ACC112 (cell line): Measurements from ENCODE around the gene CXCL9.
"Not testable (repeated sequence)": the region's sequence is repeated elsewhere in the genome, so short reads cannot be mapped to it uniquely, and the experiment has no call there.

Source experiments
- H2AFZ ChIP-seq: fragments of 200-600 bp; sonication (generic); one replicate; pipeline ENCODE4 v1.6.0; 2017; ENCODE audit warnings: antibody characterized with exemption, low read length; ENCODE audit not compliant: unreplicated experiment
- H3K27ac ChIP-seq: fragments of 200-600 bp; sonication (generic); 2 replicates; pipeline ENCODE4 v1.5.1; 2014; ENCODE audit warnings: low read depth, mild to moderate bottlenecking, antibody characterized with exemption, low read length, moderate library complexity
- H3K27me3 ChIP-seq: fragments of 200-600 bp; sonication (generic); 2 replicates; pipeline ENCODE4 v1.6.1; 2014; ENCODE audit warnings: mild to moderate bottlenecking, antibody characterized with exemption, low read length, moderate library complexity, mixed read lengths; ENCODE audit not compliant: insufficient read depth
- H3K36me3 ChIP-seq: fragments of 200-600 bp; sonication (generic); 2 replicates; pipeline ENCODE4 v1.6.1; 2016; ENCODE audit warnings: mild to moderate bottlenecking, antibody characterized with exemption, low read length, moderate library complexity, mixed read lengths; ENCODE audit not compliant: insufficient read depth
- H3K4me1 ChIP-seq: fragments of 200-600 bp; sonication (generic); one replicate; pipeline ENCODE4 v1.6.1; 2016; ENCODE audit warnings: low read length, mixed read lengths; ENCODE audit not compliant: insufficient read depth, unreplicated experiment, control insufficient read depth
- H3K4me3 ChIP-seq: fragments of 200-600 bp; sonication (generic); 2 replicates; pipeline ENCODE4 v1.5.1; 2014; ENCODE audit warnings: mild to moderate bottlenecking, low read depth, low read length
- H3K79me2 ChIP-seq: fragments of 200-600 bp; sonication (generic); one replicate; pipeline ENCODE4 v1.6.0; 2016; ENCODE audit warnings: low read length; ENCODE audit not compliant: control insufficient read depth, unreplicated experiment, insufficient read depth

CXCL9 gene

GRCh38 chr4:76012388-76012801 lies 5.1 kb upstream of the CXCL9 start:
- H3K4me3 ChIP-seq, result peak overlapping the region; percentile 57
- H3K27ac ChIP-seq, result peak overlapping the region; percentile 80
- H3K36me3 ChIP-seq, result no peaks in the 10 kb centered on the region
- H3K27me3 ChIP-seq, result no peaks in the 10 kb centered on the region
- peak overlapping the region; percentile 61 for H2AFZ ChIP-seq
- H3K79me2 ChIP-seq, result no peaks in the 10 kb centered on the region
- H3K4me1 ChIP-seq, result peaks cover 20% of the 10 kb centered on the region

DNA sequence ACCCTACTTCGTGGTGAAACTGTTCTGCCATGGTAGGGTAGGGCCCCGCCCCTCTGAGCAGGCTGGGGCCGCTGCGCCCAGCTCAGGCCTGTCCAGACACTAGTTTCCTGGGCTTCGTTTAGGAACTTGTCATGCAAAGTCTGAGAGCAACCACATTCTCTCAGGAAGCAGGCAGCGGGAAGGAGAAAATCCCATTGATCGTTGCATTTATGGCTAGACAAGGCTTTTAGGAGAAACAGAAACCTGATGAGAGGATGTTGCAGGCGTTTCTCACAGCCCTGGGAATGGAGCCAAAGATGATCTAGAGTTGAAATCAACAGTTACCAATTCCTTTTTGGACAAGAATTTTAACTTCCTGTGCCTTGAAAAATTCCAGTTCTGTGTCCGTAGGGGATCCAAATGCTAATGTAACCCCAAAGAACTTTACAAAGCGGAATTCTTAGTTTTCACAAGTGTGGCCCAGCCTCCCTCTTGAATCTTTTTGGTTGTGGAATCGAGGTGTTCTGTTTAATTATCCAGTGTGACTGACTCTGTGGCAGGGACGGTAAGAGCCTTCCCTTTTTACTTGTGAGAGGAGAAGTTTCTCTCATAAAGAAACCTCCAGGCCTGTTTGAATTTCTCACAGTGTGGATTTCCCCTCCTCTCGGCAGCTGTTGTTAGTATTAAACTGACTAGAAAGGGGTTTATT lies 4.5 kb upstream of the CXCL9 start:
- Histone ChIP-seq H3K36me3 (no peaks in the 10 kb centered on the region), H3K27ac (peak overlapping the region; percentile 80), H3K4me3 (peak overlapping the region; percentile 57), H2AFZ (peak overlapping the region; percentile 61), H3K79me2 (no peaks in the 10 kb centered on the region), H3K27me3 (no peaks in the 10 kb centered on the region), H3K4me1 (peaks cover 20% of the 10 kb centered on the region)

GRCh38 chr4:76011018-76011670 lies 3.8 kb upstream of the CXCL9 start:
- H3K27me3 ChIP-seq, result no peaks in the 10 kb centered on the region
- H3K79me2 ChIP-seq, result no peaks in the 10 kb centered on the region
- H3K27ac ChIP-seq, result peak overlapping the region; percentile 80
- H3K4me1 ChIP-seq, result peaks cover 20% of the 10 kb centered on the region
- no peaks in the 10 kb centered on the region for H3K36me3 ChIP-seq
- H2AFZ ChIP-seq, result peak overlapping the region; percentile 61
- peak overlapping the region; percentile 57 for H3K4me3 ChIP-seq

- Histone ChIP-seq H3K4me1 (peaks cover 20% of the 10 kb centered on the region), H2AFZ (no peak overlapping the region), H3K4me3 (no peak overlapping the region), H3K27me3 (no peaks in the 10 kb centered on the region), H3K79me2 (no peaks in the 10 kb centered on the region), H3K27ac (no peak overlapping the region), H3K36me3 (no peaks in the 10 kb centered on the region)
These were observed 3.3 kb upstream of the CXCL9 start for GRCh38 chr4:76010576-76010975.

DNA sequence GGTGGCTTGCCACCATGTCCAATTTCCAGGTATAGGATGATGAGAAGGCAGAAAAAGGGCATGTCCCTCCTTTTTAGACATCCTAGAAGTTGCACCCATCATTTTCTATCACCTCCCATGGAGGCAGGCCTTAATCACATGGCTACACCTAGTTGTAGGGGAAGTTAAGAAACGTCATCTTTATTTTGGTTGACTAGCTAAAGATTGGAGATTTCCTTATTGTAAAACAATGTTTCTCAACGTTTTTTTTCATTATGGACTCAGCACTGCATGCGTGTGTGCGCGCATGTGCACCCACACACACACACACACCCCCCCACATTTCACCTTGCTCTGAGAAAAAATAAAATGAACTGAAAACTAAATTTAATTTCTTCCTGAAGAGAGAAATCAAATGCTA lies 2.0 kb upstream of the CXCL9 start:
- no peaks in the 10 kb centered on the region for H3K79me2 ChIP-seq
- peaks cover 20% of the 10 kb centered on the region for H3K4me1 ChIP-seq
- no peak overlapping the region for H3K4me3 ChIP-seq
- no peak overlapping the region for H3K27ac ChIP-seq
- no peak overlapping the region for H2AFZ ChIP-seq
- no peaks in the 10 kb centered on the region for H3K27me3 ChIP-seq
- H3K36me3 ChIP-seq, result no peaks in the 10 kb centered on the region

GRCh38 chr4:76003620-76004019 lies 3.7 kb downstream of the CXCL9 start:
- Histone ChIP-seq H2AFZ (no peak overlapping the region), H3K4me1 (no peaks in the 10 kb centered on the region), H3K79me2 (no peaks in the 10 kb centered on the region), H3K4me3 (no peak overlapping the region), H3K27me3 (no peaks in the 10 kb centered on the region), H3K36me3 (no peaks in the 10 kb centered on the region), H3K27ac (no peak overlapping the region)

GRCh38 chr4:76003035-76003434 lies 4.3 kb downstream of the CXCL9 start:
- Histone ChIP-seq H3K79me2 (no peaks in the 10 kb centered on the region), H3K27me3 (no peaks in the 10 kb centered on the region), H3K27ac (no peak overlapping the region)

GRCh38 chr4:76002176-76002575 lies 5.1 kb downstream of the CXCL9 start:
- H2AFZ ChIP-seq, result no peak overlapping the region

More at GRCh38 chr4:76003035-76003434, 4.3 kb downstream of the CXCL9 start:
- no peaks in the 10 kb centered on the region for H3K4me1 ChIP-seq
- H3K36me3 ChIP-seq, result no peaks in the 10 kb centered on the region
- H2AFZ ChIP-seq, result no peak overlapping the region
- H3K4me3 ChIP-seq, result no peak overlapping the region

DNA sequence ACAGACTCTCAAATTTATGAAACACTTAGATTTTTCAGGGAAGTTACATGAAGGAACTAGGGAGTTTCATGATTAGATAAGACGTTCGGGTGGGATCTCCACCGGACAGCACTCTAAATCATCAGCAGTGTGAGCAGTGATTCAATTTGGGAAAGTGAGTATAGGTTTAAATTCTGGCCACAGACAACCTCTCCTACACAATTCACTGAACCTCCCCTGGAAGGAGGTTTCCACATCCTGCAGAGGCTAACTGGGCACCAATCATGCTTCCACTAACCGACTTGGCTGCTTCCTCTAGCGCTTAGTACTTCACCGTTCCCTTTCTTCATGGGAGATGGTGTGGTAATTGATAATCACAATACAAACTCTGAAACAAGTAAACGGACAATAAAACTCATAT lies 5.6 kb downstream of the CXCL9 start:
- no peak overlapping the region for H3K27ac ChIP-seq
- no peak overlapping the region for H3K4me3 ChIP-seq
- H3K79me2 ChIP-seq, result no peaks in the 10 kb centered on the region
- H3K4me1 ChIP-seq, result no peaks in the 10 kb centered on the region
- no peaks in the 10 kb centered on the region for H3K36me3 ChIP-seq
- H2AFZ ChIP-seq, result no peak overlapping the region
- no peaks in the 10 kb centered on the region for H3K27me3 ChIP-seq

More at GRCh38 chr4:76002176-76002575, 5.1 kb downstream of the CXCL9 start:
- H3K4me1 ChIP-seq, result no peaks in the 10 kb centered on the region
- H3K27ac ChIP-seq, result no peak overlapping the region
- H3K27me3 ChIP-seq, result no peaks in the 10 kb centered on the region
- no peaks in the 10 kb centered on the region for H3K36me3 ChIP-seq
- no peak overlapping the region for H3K4me3 ChIP-seq
- H3K79me2 ChIP-seq, result no peaks in the 10 kb centered on the region

DNA sequence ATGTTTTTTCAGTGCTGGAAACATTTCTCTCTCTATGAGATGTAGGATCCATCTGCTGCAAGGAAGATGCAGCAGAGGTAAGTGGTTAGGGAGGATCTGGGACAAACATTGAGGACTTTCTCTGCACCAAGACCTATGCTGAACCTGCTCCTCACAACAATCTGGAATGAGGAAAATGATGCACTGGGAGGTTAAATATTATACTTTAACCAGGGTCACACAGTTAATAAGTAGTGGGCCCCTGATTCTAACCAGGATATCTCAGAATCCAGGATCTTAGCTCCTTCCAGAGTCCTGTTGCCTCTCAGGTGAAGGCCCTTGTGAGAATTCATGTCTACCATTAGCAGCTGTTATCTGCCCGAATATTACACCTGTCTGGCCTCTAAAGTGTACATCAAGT lies 7.0 kb downstream of the CXCL9 start:
- H3K27me3 ChIP-seq, result no peaks in the 10 kb centered on the region
- no peak overlapping the region for H3K4me3 ChIP-seq
- H3K27ac ChIP-seq, result no peak overlapping the region
- no peak overlapping the region for H2AFZ ChIP-seq
- H3K4me1 ChIP-seq, result no peaks in the 10 kb centered on the region
- no peaks in the 10 kb centered on the region for H3K36me3 ChIP-seq
- H3K79me2 ChIP-seq, result no peaks in the 10 kb centered on the region

GRCh38 chr4:75998525-75999147 lies 8.7 kb downstream of the CXCL9 start:
- not testable (repeated sequence) for H3K27ac ChIP-seq, H3K36me3 ChIP-seq, H3K27me3 ChIP-seq, H3K4me3 ChIP-seq, H2AFZ ChIP-seq, H3K4me1 ChIP-seq, H3K79me2 ChIP-seq
